Activated effector memory CD4-positive, alpha-beta T cell treated with anti-CD3 and anti-CD28 coated beads, Interleukin-2, amount 50 U/mL, for 16 hours (primary cell): ENCODE results near the gene HVCN1.
"Not testable (repeated sequence)": the region's sequence is repeated elsewhere in the genome, so short reads cannot be mapped to it uniquely, and the experiment has no call there.

Source experiments
- DNase-seq: peaks from one replicate; pipeline ENCODE4 v3.0.0-alpha.2; 2020

The HVCN1 gene

GRCh38 chr12:110661337-110661972 is 27.5 kb downstream of the HVCN1 start:
- DNase-seq: peak; percentile 67

- DNase-seq: no peak
Observed at GRCh38 chr12:110658878-110659277, 30.0 kb downstream of the HVCN1 start.

- DNase-seq: no peak
Observed at GRCh38 chr12:110658242-110658641, 30.7 kb downstream of the HVCN1 start.

- DNase-seq: no peak
Observed at GRCh38 chr12:110657747-110658146, 31.2 kb downstream of the HVCN1 start.

GRCh38 chr12:110656071-110656655 is 32.8 kb downstream of the HVCN1 start:
- DNase-seq: no peak

- not testable (repeated sequence) for DNase-seq
Observed at GRCh38 chr12:110654238-110654637, 34.7 kb downstream of the HVCN1 start.

GRCh38 chr12:110649341-110649847 is 39.5 kb downstream of the HVCN1 start:
- DNase-seq: no peak

GRCh38 chr12:110647631-110648040 is 41.3 kb downstream of the HVCN1 start:
- DNase-seq: no peak

- no peak for DNase-seq
Observed at GRCh38 chr12:110641521-110641920, 47.4 kb downstream of the HVCN1 start.

- no peak for DNase-seq
Observed at GRCh38 chr12:110640275-110641025, 48.5 kb downstream of the HVCN1 start.

- no peak for DNase-seq
Observed at GRCh38 chr12:110639336-110640141, 49.4 kb downstream of the HVCN1 start.

- DNase-seq: no peak
Observed at GRCh38 chr12:110638796-110639195, 50.1 kb downstream of the HVCN1 start.

GRCh38 chr12:110637869-110638441 is 51.0 kb downstream of the HVCN1 start:
- DNase-seq: peak; percentile 3

GRCh38 chr12:110636516-110636915 is 52.4 kb downstream of the HVCN1 start:
- no peak for DNase-seq

GRCh38 chr12:110635055-110635454 is 53.9 kb downstream of the HVCN1 start:
- peak; percentile 3 for DNase-seq

GRCh38 chr12:110627500-110628195 is 61.3 kb downstream of the HVCN1 start:
- no peak for DNase-seq

GRCh38 chr12:110622582-110622981 is 66.3 kb downstream of the HVCN1 start:
- DNase-seq: no peak

GRCh38 chr12:110619534-110619953 is 69.4 kb downstream of the HVCN1 start:
- DNase-seq: peak; percentile 67

GRCh38 chr12:110616471-110617115 is 72.3 kb downstream of the HVCN1 start:
- no peak for DNase-seq

GRCh38 chr12:110615171-110615570 is 73.7 kb downstream of the HVCN1 start:
- DNase-seq: no peak
